Measurements from ENCODE around the gene PLA2R1. TPM values are rescaled to one million over a fixed set of nuclear protein-coding genes. Genes with fewer than 3 reads are reported as not detected.

Gene PLA2R1
- total RNA-seq, 1 experiment from 2014 or later = 1.1 TPM

DNA sequence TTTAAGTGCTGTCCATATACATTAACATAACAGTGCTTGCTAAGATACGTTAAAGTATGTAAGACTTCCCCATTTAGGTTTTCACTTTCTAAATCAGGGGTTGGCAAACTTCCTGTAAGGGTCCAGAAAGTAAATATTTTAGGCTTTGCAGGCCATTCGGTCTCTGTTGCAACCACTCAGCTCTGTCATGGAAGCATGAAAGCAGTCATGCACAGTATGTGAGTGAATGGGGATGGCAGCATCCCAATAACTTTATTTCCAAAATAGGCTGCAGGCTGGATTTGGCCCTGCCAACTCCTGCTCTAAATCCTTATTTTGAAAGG, 128.7 kb downstream of the PLA2R1 start:
- ChIA-PET POLR2A (no interaction called here), CTCF (interaction anchor here (1.0 kb wide), 1 partner anchor 12 kb away, joined by 4 read pairs; no protein-coding TSS in a partner anchor)
- no peak overlapping the region for H3K27ac Mint-ChIP-seq
- no peaks in the 10 kb centered on the region for H3K27me3 Mint-ChIP-seq (ENCODE audit: low read depth)
- no peaks in the 10 kb centered on the region; the same call in 1 of the 2 replicates for H3K36me3 Mint-ChIP-seq
- no peak for ATAC-seq
- TF ChIP-seq ZNF416 (CRISPR knock-in tag; IDR thresholded peaks at IDR 0.05) (no peak), ZNF396 (CRISPR knock-in tag; IDR thresholded peaks at IDR 0.05; ENCODE audit: borderline replicate concordance) (no peak), ETV6 (CRISPR knock-in tag; IDR thresholded peaks at IDR 0.05) (no peak), ZNF317 (CRISPR knock-in tag; IDR thresholded peaks at IDR 0.05; ENCODE audit: borderline replicate concordance, low read depth) (no peak), ZNF263 (CRISPR knock-in tag; IDR thresholded peaks at IDR 0.05; ENCODE audit: low read depth) (no peak), OVOL2 (CRISPR knock-in tag; IDR thresholded peaks at IDR 0.05; ENCODE audit: borderline replicate concordance) (no peak), NR3C1 (CRISPR knock-in tag; conservative IDR thresholded peaks at IDR 0.05; ENCODE audit: low read depth) (no peak), SMAD4 (CRISPR knock-in tag; IDR thresholded peaks at IDR 0.05) (no peak), KAT7 (CRISPR knock-in tag; IDR thresholded peaks at IDR 0.05; ENCODE audit: borderline replicate concordance) (no peak), TEAD4 (CRISPR knock-in tag; IDR thresholded peaks at IDR 0.05) (no peak), ZNF121 (CRISPR knock-in tag; IDR thresholded peaks at IDR 0.05) (no peak)
- TF ChIP-seq, protein P1, sequence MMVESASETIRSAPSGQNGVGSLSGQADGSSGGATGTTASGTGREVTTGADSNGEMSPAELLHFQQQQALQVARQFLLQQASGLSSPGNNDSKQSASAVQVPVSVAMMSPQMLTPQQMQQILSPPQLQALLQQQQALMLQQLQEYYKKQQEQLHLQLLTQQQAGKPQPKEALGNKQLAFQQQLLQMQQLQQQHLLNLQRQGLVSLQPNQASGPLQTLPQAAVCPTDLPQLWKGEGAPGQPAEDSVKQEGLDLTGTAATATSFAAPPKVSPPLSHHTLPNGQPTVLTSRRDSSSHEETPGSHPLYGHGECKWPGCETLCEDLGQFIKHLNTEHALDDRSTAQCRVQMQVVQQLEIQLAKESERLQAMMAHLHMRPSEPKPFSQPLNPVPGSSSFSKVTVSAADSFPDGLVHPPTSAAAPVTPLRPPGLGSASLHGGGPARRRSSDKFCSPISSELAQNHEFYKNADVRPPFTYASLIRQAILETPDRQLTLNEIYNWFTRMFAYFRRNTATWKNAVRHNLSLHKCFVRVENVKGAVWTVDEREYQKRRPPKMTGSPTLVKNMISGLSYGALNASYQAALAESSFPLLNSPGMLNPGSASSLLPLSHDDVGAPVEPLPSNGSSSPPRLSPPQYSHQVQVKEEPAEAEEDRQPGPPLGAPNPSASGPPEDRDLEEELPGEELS (CRISPR knock-in tag; IDR thresholded peaks at IDR 0.05) = no peak
- TF ChIP-seq, protein P2, sequence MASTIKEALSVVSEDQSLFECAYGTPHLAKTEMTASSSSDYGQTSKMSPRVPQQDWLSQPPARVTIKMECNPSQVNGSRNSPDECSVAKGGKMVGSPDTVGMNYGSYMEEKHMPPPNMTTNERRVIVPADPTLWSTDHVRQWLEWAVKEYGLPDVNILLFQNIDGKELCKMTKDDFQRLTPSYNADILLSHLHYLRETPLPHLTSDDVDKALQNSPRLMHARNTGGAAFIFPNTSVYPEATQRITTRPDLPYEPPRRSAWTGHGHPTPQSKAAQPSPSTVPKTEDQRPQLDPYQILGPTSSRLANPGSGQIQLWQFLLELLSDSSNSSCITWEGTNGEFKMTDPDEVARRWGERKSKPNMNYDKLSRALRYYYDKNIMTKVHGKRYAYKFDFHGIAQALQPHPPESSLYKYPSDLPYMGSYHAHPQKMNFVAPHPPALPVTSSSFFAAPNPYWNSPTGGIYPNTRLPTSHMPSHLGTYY (CRISPR knock-in tag; IDR thresholded peaks at IDR 0.05) = no peak
- TF ChIP-seq, protein P3, sequence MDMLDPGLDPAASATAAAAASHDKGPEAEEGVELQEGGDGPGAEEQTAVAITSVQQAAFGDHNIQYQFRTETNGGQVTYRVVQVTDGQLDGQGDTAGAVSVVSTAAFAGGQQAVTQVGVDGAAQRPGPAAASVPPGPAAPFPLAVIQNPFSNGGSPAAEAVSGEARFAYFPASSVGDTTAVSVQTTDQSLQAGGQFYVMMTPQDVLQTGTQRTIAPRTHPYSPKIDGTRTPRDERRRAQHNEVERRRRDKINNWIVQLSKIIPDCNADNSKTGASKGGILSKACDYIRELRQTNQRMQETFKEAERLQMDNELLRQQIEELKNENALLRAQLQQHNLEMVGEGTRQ (CRISPR knock-in tag; IDR thresholded peaks at IDR 0.05) = no peak
- TF ChIP-seq, protein P4, sequence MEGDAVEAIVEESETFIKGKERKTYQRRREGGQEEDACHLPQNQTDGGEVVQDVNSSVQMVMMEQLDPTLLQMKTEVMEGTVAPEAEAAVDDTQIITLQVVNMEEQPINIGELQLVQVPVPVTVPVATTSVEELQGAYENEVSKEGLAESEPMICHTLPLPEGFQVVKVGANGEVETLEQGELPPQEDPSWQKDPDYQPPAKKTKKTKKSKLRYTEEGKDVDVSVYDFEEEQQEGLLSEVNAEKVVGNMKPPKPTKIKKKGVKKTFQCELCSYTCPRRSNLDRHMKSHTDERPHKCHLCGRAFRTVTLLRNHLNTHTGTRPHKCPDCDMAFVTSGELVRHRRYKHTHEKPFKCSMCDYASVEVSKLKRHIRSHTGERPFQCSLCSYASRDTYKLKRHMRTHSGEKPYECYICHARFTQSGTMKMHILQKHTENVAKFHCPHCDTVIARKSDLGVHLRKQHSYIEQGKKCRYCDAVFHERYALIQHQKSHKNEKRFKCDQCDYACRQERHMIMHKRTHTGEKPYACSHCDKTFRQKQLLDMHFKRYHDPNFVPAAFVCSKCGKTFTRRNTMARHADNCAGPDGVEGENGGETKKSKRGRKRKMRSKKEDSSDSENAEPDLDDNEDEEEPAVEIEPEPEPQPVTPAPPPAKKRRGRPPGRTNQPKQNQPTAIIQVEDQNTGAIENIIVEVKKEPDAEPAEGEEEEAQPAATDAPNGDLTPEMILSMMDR (IDR thresholded peaks at IDR 0.05) = no peak
- TF ChIP-seq, protein P5, sequence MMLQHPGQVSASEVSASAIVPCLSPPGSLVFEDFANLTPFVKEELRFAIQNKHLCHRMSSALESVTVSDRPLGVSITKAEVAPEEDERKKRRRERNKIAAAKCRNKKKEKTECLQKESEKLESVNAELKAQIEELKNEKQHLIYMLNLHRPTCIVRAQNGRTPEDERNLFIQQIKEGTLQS (CRISPR knock-in tag; conservative IDR thresholded peaks at IDR 0.05) = no peak
- TF ChIP-seq, protein P6, sequence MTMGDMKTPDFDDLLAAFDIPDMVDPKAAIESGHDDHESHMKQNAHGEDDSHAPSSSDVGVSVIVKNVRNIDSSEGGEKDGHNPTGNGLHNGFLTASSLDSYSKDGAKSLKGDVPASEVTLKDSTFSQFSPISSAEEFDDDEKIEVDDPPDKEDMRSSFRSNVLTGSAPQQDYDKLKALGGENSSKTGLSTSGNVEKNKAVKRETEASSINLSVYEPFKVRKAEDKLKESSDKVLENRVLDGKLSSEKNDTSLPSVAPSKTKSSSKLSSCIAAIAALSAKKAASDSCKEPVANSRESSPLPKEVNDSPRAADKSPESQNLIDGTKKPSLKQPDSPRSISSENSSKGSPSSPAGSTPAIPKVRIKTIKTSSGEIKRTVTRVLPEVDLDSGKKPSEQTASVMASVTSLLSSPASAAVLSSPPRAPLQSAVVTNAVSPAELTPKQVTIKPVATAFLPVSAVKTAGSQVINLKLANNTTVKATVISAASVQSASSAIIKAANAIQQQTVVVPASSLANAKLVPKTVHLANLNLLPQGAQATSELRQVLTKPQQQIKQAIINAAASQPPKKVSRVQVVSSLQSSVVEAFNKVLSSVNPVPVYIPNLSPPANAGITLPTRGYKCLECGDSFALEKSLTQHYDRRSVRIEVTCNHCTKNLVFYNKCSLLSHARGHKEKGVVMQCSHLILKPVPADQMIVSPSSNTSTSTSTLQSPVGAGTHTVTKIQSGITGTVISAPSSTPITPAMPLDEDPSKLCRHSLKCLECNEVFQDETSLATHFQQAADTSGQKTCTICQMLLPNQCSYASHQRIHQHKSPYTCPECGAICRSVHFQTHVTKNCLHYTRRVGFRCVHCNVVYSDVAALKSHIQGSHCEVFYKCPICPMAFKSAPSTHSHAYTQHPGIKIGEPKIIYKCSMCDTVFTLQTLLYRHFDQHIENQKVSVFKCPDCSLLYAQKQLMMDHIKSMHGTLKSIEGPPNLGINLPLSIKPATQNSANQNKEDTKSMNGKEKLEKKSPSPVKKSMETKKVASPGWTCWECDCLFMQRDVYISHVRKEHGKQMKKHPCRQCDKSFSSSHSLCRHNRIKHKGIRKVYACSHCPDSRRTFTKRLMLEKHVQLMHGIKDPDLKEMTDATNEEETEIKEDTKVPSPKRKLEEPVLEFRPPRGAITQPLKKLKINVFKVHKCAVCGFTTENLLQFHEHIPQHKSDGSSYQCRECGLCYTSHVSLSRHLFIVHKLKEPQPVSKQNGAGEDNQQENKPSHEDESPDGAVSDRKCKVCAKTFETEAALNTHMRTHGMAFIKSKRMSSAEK (CRISPR knock-in tag; IDR thresholded peaks at IDR 0.05; ENCODE audit: borderline replicate concordance) = no peak
- TF ChIP-seq, protein P7, sequence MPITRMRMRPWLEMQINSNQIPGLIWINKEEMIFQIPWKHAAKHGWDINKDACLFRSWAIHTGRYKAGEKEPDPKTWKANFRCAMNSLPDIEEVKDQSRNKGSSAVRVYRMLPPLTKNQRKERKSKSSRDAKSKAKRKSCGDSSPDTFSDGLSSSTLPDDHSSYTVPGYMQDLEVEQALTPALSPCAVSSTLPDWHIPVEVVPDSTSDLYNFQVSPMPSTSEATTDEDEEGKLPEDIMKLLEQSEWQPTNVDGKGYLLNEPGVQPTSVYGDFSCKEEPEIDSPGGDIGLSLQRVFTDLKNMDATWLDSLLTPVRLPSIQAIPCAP (CRISPR knock-in tag; IDR thresholded peaks at IDR 0.05) = no peak
- TF ChIP-seq, protein P8, sequence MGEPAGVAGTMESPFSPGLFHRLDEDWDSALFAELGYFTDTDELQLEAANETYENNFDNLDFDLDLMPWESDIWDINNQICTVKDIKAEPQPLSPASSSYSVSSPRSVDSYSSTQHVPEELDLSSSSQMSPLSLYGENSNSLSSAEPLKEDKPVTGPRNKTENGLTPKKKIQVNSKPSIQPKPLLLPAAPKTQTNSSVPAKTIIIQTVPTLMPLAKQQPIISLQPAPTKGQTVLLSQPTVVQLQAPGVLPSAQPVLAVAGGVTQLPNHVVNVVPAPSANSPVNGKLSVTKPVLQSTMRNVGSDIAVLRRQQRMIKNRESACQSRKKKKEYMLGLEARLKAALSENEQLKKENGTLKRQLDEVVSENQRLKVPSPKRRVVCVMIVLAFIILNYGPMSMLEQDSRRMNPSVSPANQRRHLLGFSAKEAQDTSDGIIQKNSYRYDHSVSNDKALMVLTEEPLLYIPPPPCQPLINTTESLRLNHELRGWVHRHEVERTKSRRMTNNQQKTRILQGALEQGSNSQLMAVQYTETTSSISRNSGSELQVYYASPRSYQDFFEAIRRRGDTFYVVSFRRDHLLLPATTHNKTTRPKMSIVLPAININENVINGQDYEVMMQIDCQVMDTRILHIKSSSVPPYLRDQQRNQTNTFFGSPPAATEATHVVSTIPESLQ (CRISPR knock-in tag; IDR thresholded peaks at IDR 0.05) = no peak
- TF ChIP-seq, protein P9, sequence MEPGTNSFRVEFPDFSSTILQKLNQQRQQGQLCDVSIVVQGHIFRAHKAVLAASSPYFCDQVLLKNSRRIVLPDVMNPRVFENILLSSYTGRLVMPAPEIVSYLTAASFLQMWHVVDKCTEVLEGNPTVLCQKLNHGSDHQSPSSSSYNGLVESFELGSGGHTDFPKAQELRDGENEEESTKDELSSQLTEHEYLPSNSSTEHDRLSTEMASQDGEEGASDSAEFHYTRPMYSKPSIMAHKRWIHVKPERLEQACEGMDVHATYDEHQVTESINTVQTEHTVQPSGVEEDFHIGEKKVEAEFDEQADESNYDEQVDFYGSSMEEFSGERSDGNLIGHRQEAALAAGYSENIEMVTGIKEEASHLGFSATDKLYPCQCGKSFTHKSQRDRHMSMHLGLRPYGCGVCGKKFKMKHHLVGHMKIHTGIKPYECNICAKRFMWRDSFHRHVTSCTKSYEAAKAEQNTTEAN (CRISPR knock-in tag; IDR thresholded peaks at IDR 0.05) = no peak
- H3K4me1 Mint-ChIP-seq = no peaks in the 10 kb centered on the region
- DNase-seq (ENCODE audit: low spot score) = no peak
- H3K9me3 Mint-ChIP-seq = peaks cover 9% of the 10 kb centered on the region
- H3K4me3 Mint-ChIP-seq = no peak overlapping the region

Measured in WTC11 (cell line).